ENCODE data around the gene HMGXB3.

Gene HMGXB3

GRCh38 chr5:150075806-150076205 is 75.3 kb downstream of the HMGXB3 start:
- TF ChIP-seq CTCF (IDR thresholded peaks at IDR 0.05; ENCODE audit: low read depth, low read length, missing control alignments) = peak; percentile 8
- no peak overlapping the region for H3K4me3 ChIP-seq (ENCODE audit: low read depth, low read length)
- DNase-seq (ENCODE audit: low read depth) = no peak
- in situ Hi-C loops (cut with HindIII; ENCODE audit: low sequenced_read_pairs) = no loop called here

- no peak for DNase-seq (ENCODE audit: low read depth)
- no peak overlapping the region for H3K4me3 ChIP-seq (ENCODE audit: low read depth, low read length)
- no peak for TF ChIP-seq CTCF (IDR thresholded peaks at IDR 0.05; ENCODE audit: low read depth, low read length, missing control alignments)
- in situ Hi-C loops (cut with HindIII; ENCODE audit: low sequenced_read_pairs) = no loop called here
Observed at GRCh38 chr5:150077060-150077459, 76.5 kb downstream of the HMGXB3 start.

- H3K4me3 ChIP-seq (ENCODE audit: low read depth, low read length) = no peak overlapping the region
- DNase-seq (ENCODE audit: low read depth) = no peak
- in situ Hi-C loops (cut with HindIII; ENCODE audit: low sequenced_read_pairs) = no loop called here
- no peak for TF ChIP-seq CTCF (IDR thresholded peaks at IDR 0.05; ENCODE audit: low read depth, low read length, missing control alignments)
Observed at GRCh38 chr5:150077996-150078801, 77.7 kb downstream of the HMGXB3 start.

- in situ Hi-C loops (cut with HindIII; ENCODE audit: low sequenced_read_pairs) = no loop called here
- TF ChIP-seq CTCF (IDR thresholded peaks at IDR 0.05; ENCODE audit: low read depth, low read length, missing control alignments) = no peak
- DNase-seq (ENCODE audit: low read depth) = no peak
- no peak overlapping the region for H3K4me3 ChIP-seq (ENCODE audit: low read depth, low read length)
Observed at GRCh38 chr5:150078802-150079689, 78.5 kb downstream of the HMGXB3 start.

- TF ChIP-seq CTCF (IDR thresholded peaks at IDR 0.05; ENCODE audit: low read depth, low read length, missing control alignments) = no peak
- no peak for DNase-seq (ENCODE audit: low read depth)
- in situ Hi-C loops (cut with HindIII; ENCODE audit: low sequenced_read_pairs) = no loop called here
Observed at GRCh38 chr5:150079909-150080461, 79.4 kb downstream of the HMGXB3 start.

GRCh38 chr5:150080696-150081435 is 80.3 kb downstream of the HMGXB3 start:
- no peak for TF ChIP-seq CTCF (IDR thresholded peaks at IDR 0.05; ENCODE audit: low read depth, low read length, missing control alignments)
- in situ Hi-C loops (cut with HindIII; ENCODE audit: low sequenced_read_pairs) = no loop called here
- no peak overlapping the region for H3K4me3 ChIP-seq (ENCODE audit: low read depth, low read length)
- no peak for DNase-seq (ENCODE audit: low read depth)

More at GRCh38 chr5:150079909-150080461, 79.4 kb downstream of the HMGXB3 start:
- H3K4me3 ChIP-seq (ENCODE audit: low read depth, low read length) = no peak overlapping the region
